Kidney capillary endothelial cell (primary cell): Measurements from ENCODE around the gene ROCK2.
A peak's percentile ranks its signal among the peaks of the same experiment; 100 is the strongest.

Experiments
- DNase-seq: peaks from one replicate; pipeline ENCODE4 v3.0.0-alpha.2; 2018; ENCODE audit warnings: low spot score

The ROCK2 gene

GRCh38 chr2:11309706-11310105 lies 34.7 kb downstream of the ROCK2 start:
- DNase-seq: no peak

- DNase-seq: no peak
These were observed 36.5 kb downstream of the ROCK2 start for GRCh38 chr2:11307764-11308415.

- DNase-seq: no peak
These were observed 38.5 kb downstream of the ROCK2 start for GRCh38 chr2:11305958-11306357.

GRCh38 chr2:11305338-11305737 lies 39.1 kb downstream of the ROCK2 start:
- DNase-seq: no peak

- no peak for DNase-seq
These were observed 40.0 kb downstream of the ROCK2 start for GRCh38 chr2:11304476-11304875.

- no peak for DNase-seq
These were observed 41.0 kb downstream of the ROCK2 start for GRCh38 chr2:11303290-11304013.

GRCh38 chr2:11299439-11299838 lies 45.0 kb downstream of the ROCK2 start:
- no peak for DNase-seq

- DNase-seq: no peak
These were observed 45.8 kb downstream of the ROCK2 start for GRCh38 chr2:11298592-11298991.

- DNase-seq: no peak
These were observed 48.0 kb downstream of the ROCK2 start for GRCh38 chr2:11296401-11296800.

- DNase-seq: peak; percentile 10
These were observed 51.8 kb downstream of the ROCK2 start for GRCh38 chr2:11292464-11293255.

GRCh38 chr2:11290713-11291112 lies 53.7 kb downstream of the ROCK2 start:
- DNase-seq: no peak

- DNase-seq: no peak
These were observed 54.2 kb downstream of the ROCK2 start for GRCh38 chr2:11290211-11290610.

- DNase-seq: peak; percentile 2
These were observed 56.0 kb downstream of the ROCK2 start for GRCh38 chr2:11288431-11288830.

GRCh38 chr2:11286749-11287148 lies 57.7 kb downstream of the ROCK2 start:
- no peak for DNase-seq

- no peak for DNase-seq
These were observed 58.1 kb downstream of the ROCK2 start for GRCh38 chr2:11286323-11286722.

GRCh38 chr2:11285499-11285898 lies 58.9 kb downstream of the ROCK2 start:
- DNase-seq: no peak

- DNase-seq: peak; percentile 7
These were observed 63.2 kb downstream of the ROCK2 start for GRCh38 chr2:11281186-11281585.

- no peak for DNase-seq
These were observed 63.7 kb downstream of the ROCK2 start for GRCh38 chr2:11280713-11281112.

GRCh38 chr2:11279398-11279797 lies 65.0 kb downstream of the ROCK2 start:
- DNase-seq: no peak

GRCh38 chr2:11278219-11278618 lies 66.2 kb downstream of the ROCK2 start:
- DNase-seq: no peak

GRCh38 chr2:11275910-11276309 lies 68.5 kb downstream of the ROCK2 start:
- DNase-seq: no peak

- no peak for DNase-seq
These were observed 73.5 kb downstream of the ROCK2 start for GRCh38 chr2:11270891-11271290.

GRCh38 chr2:11267931-11268330 lies 76.5 kb downstream of the ROCK2 start:
- no peak for DNase-seq
